Lower leg skin (tissue), 4 donors: Measurements from ENCODE around the gene OSBP2. TPM values are rescaled to one million over a fixed set of nuclear protein-coding genes. Genes with fewer than 3 reads are reported as not detected.

Experiments
- DNase-seq, 2 donors: peaks; one replicate each; pipeline ENCODE4 v3.0.0-alpha.2; 2019; ENCODE audit warnings: low spot score in 2 of 2
- H3K4me3 ChIP-seq: fragments of 200-600 bp; sonication (generic); 2 replicates; pipeline ENCODE4 v1.5.1; 2017; ENCODE audit warnings: mild to moderate bottlenecking, low read depth; ENCODE audit not compliant: poor library complexity, severe bottlenecking
- CTCF ChIP-seq, 3 donors: fragments of 450-650 bp; IDR thresholded peaks; one replicate each; pipeline ENCODE4 v1.5.1; 2016; ENCODE audit warnings: antibody characterized with exemption in 3 of 3, mild to moderate bottlenecking in 3 of 3, moderate library complexity in 2 of 3
- POLR2A ChIP-seq, 2 donors: fragments of 450-650 bp; IDR thresholded peaks; one replicate each; pipeline ENCODE4 v1.6.1; 2016 to 2017; ENCODE audit warnings: antibody characterized with exemption in 2 of 2, mild to moderate bottlenecking in 1 of 2, moderate library complexity in 1 of 2
- WGBS, 2 donors: methylation state at CpG; one replicate each; pipeline ENCODE4 v1.1.5; 2018; 5-methylcytosine and 5-hydroxymethylcytosine counted together
- intact Hi-C: fragments of 100-400 bp; cut with DNase I; formaldehyde crosslinking; loops from one replicate; pipeline ENCODE4 v1.15.0; 2023; ENCODE audit warnings: low total_unique reads
- total RNA-seq, 4 donors: library from RNA; depleted of rRNA; stranded (reverse); fragments of >200 nt; gene quantifications; one replicate each; pipeline ENCODE4 v1.1.0, GENCODE V29; 2016

The OSBP2 gene
- total RNA-seq, 4 donors from 2014 or later: 7.2 to 13.3 (median 10.0) TPM

- no peak for DNase-seq
- intact Hi-C loops: loop anchor here (5.0 kb wide), 1 partner anchor 142 kb away; no protein-coding TSS in a partner anchor
- H3K4me3 ChIP-seq: no peak overlapping the region
- WGBS, 2 donors: 97 to 98% methylated on average over 4 of the region's 4 CpGs
- no peak for TF ChIP-seq CTCF (IDR thresholded peaks at IDR 0.05)
Measured at GRCh38 chr22:30944986-30945385, 250.3 kb downstream of the OSBP2 start.

GRCh38 chr22:30945653-30946052, 251.0 kb downstream of the OSBP2 start:
- H3K4me3 ChIP-seq: no peak overlapping the region
- WGBS, 2 donors: 79 to 83% methylated on average over 2 of the region's 2 CpGs
- no peak for TF ChIP-seq POLR2A (IDR thresholded peaks at IDR 0.05)
- TF ChIP-seq CTCF (IDR thresholded peaks at IDR 0.05): no peak
- no peak for DNase-seq
- intact Hi-C loops: loop anchor here (5.0 kb wide), 1 partner anchor 142 kb away; no protein-coding TSS in a partner anchor

- intact Hi-C loops: loop anchor here (5.0 kb wide), 1 partner anchor 141 kb away; no protein-coding TSS in a partner anchor
- no peak for DNase-seq
- TF ChIP-seq CTCF (IDR thresholded peaks at IDR 0.05): no peak
- no peak for TF ChIP-seq POLR2A (IDR thresholded peaks at IDR 0.05)
- WGBS, 2 donors: 69 to 77% methylated on average over 7 of the region's 7 CpGs
- no peak overlapping the region for H3K4me3 ChIP-seq
Measured at GRCh38 chr22:30946354-30946753, 251.7 kb downstream of the OSBP2 start.

- intact Hi-C loops: loop anchor here (5.0 kb wide), 1 partner anchor 140 kb away; no protein-coding TSS in a partner anchor
- WGBS, 2 donors: 18 to 22% methylated on average over 5 of the region's 5 CpGs
- no peak overlapping the region for H3K4me3 ChIP-seq
- DNase-seq: peak in 1 of 2 donors; percentile 49
- TF ChIP-seq POLR2A (IDR thresholded peaks at IDR 0.05): no peak
- TF ChIP-seq CTCF (IDR thresholded peaks at IDR 0.05): no peak
Measured at GRCh38 chr22:30947173-30947815, 252.6 kb downstream of the OSBP2 start.

GRCh38 chr22:30947816-30948454, 253.3 kb downstream of the OSBP2 start:
- WGBS, 2 donors: 9 to 10% methylated on average over 2 of the region's 2 CpGs
- DNase-seq: no peak

More at GRCh38 chr22:30947816-30948454, 253.3 kb downstream of the OSBP2 start:
- no peak overlapping the region for H3K4me3 ChIP-seq
- intact Hi-C loops: loop anchor here (5.0 kb wide), 1 partner anchor 139 kb away; no protein-coding TSS in a partner anchor
- TF ChIP-seq POLR2A (IDR thresholded peaks at IDR 0.05) (no peak), CTCF (IDR thresholded peaks at IDR 0.05) (no peak)
